Prostate gland (tissue), 2 donors: ENCODE data around the gene ARHGEF18.

ENCODE experiments used
- POLR2AphosphoS5 ChIP-seq: sonication (generic); formaldehyde crosslinking; IDR thresholded peaks from one replicate; pipeline ENCODE4 v1.6.1; 2017; ENCODE audit warnings: antibody characterized with exemption
- TF ChIP-seq, protein P1 (sequence below), 4 experiments: fragments of 200-600 bp in 2 of 4; fragments of 450-650 bp in 2 of 4; sonication (generic) in 2 of 4; IDR thresholded peaks; 1 replicate in 3 of 4; 2 replicates in 1 of 4; pipeline ENCODE4 v1.5.1; 2016 to 2019; ENCODE audit warnings: antibody characterized with exemption in 4 of 4, mild to moderate bottlenecking in 2 of 4, moderate library complexity in 2 of 4

DNA sequence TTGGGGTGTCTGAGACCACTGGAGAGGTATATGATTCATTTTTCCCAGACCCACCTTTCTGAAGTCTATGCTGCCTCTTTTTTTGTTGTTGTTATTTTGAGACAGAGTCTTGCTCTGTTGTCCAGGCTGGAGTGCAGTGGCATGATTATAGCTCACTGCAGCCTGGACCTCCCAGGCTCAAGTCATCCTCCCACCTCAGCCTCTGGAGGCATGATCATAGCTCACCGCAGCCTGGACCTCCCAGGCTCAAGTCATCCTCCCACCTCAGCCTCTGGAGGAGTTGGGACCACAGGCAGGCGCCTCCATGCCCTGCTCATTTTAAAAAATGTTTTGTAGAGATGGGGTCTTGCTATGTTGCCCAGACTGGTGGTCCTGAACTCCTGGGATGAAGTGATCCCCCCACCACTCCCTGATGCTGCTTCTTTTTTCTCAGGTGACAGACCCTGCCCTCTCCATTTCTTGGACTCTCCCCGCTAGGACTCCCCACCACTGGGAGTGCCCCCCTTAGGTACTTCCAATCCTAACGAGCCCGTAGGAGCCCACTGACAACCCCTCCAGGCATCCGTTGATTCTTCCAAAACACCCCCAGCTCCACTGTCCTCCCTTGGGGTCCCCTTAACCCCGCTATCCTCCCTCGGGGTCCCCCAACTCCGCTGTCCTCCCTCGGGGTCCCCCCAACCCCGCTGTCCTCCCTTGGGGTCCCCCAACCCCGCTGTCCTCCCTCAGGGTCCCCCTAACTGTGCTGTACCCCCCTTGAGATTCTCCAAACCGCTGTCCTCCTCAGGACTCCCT, 45.4 kb downstream of the ARHGEF18 start:
- TF ChIP-seq, protein P1, sequence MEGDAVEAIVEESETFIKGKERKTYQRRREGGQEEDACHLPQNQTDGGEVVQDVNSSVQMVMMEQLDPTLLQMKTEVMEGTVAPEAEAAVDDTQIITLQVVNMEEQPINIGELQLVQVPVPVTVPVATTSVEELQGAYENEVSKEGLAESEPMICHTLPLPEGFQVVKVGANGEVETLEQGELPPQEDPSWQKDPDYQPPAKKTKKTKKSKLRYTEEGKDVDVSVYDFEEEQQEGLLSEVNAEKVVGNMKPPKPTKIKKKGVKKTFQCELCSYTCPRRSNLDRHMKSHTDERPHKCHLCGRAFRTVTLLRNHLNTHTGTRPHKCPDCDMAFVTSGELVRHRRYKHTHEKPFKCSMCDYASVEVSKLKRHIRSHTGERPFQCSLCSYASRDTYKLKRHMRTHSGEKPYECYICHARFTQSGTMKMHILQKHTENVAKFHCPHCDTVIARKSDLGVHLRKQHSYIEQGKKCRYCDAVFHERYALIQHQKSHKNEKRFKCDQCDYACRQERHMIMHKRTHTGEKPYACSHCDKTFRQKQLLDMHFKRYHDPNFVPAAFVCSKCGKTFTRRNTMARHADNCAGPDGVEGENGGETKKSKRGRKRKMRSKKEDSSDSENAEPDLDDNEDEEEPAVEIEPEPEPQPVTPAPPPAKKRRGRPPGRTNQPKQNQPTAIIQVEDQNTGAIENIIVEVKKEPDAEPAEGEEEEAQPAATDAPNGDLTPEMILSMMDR (IDR thresholded peaks at IDR 0.05) = no peak
- TF ChIP-seq POLR2AphosphoS5 = no peak
